H1 (cell line): ENCODE measurements around the gene P2RY14. TPM values are rescaled to one million over a fixed set of nuclear protein-coding genes. Genes with fewer than 3 reads are reported as not detected.

ENCODE experiments used
- CTCF ChIA-PET: fragments of 300-600 bp; sonication (Branson Sonifier 250); formaldehyde crosslinking; loops from one replicate; lab custom pipeline; 2021; ENCODE audit not compliant: partially characterized antibody; lab: Charles Lee
- POLR2A ChIA-PET: fragments of 300-600 bp; sonication (Branson Sonifier 250); formaldehyde crosslinking; loops from one replicate; lab custom pipeline; 2021; ENCODE audit warnings: inconsistent platforms; ENCODE audit not compliant: partially characterized antibody; lab: Charles Lee
- DNase-seq, 2 experiments: peaks; one replicate each; pipeline versions ENCODE4 v3.0.0 to v3.0.0-alpha.2; 2010 to 2022; ENCODE audit warnings: low spot score in 2 of 2, low read depth in 1 of 2, mixed read lengths in 1 of 2
- FAIRE-seq: peaks from 2 replicates; lab custom pipeline; 2011; peaks lifted over from hg19 to GRCh38; lab: Jason Lieb, UNC
- H2AFZ ChIP-seq: 2 replicates; pipeline ENCODE4 v1.8.1; 2012; ENCODE audit warnings: low read length, inconsistent platforms
- H2AK5ac ChIP-seq: 2 replicates; pipeline ENCODE4 v1.6.1; 2013; ENCODE audit warnings: low read depth, low read length
- H2BK120ac ChIP-seq: replicated peaks from 2 replicates; pipeline ENCODE3; 2013; ENCODE audit warnings: low read depth, low read length, inconsistent platforms
- H2BK12ac ChIP-seq: 2 replicates; pipeline ENCODE4 v1.6.1; 2013; ENCODE audit warnings: low read depth, low read length
- H2BK15ac ChIP-seq: 2 replicates; pipeline ENCODE4 v1.6.1; 2013; ENCODE audit warnings: low read length
- H2BK20ac ChIP-seq: 2 replicates; pipeline ENCODE4 v1.6.1; 2013; ENCODE audit warnings: low read length
- H2BK5ac ChIP-seq: 2 replicates; pipeline ENCODE4 v1.6.1; 2013; ENCODE audit warnings: low read depth, low read length
- H3K14ac ChIP-seq: 2 replicates; pipeline ENCODE4 v1.6.1; 2013; ENCODE audit warnings: inconsistent platforms; ENCODE audit not compliant: insufficient read length
- H3K18ac ChIP-seq: 2 replicates; pipeline ENCODE4 v1.6.1; 2013; ENCODE audit warnings: low read length; ENCODE audit errors: extremely low read depth
- H3K23ac ChIP-seq: 2 replicates; pipeline ENCODE4 v1.6.1; 2013; ENCODE audit warnings: inconsistent platforms; ENCODE audit not compliant: insufficient read length
- H3K23me2 ChIP-seq: 2 replicates; pipeline ENCODE4 v1.6.1; 2013; ENCODE audit warnings: low read depth, low read length
- H3K27ac ChIP-seq: 2 replicates; pipeline ENCODE4 v1.6.1; 2011; ENCODE audit warnings: low read depth, low read length, inconsistent platforms
- H3K27me3 ChIP-seq, 4 experiments: replicated peaks in 1 of 4; 1 replicate in 1 of 4; 2 replicates in 3 of 4; pipeline versions ENCODE4 v1.6.1 to v1.8.1; 2011 to 2013; ENCODE audit warnings: low read length in 3 of 4, mild to moderate bottlenecking in 3 of 4, inconsistent platforms in 2 of 4, mixed read lengths in 2 of 4, moderate library complexity in 1 of 4; ENCODE audit not compliant: control insufficient read depth in 3 of 4, insufficient read depth in 3 of 4; ENCODE audit errors: extremely low read depth in 1 of 4
- H3K36me3 ChIP-seq, 4 experiments: 2 replicates each; pipeline versions ENCODE4 v1.6.1 to v1.8.1; 2011 to 2013; ENCODE audit warnings: mild to moderate bottlenecking in 4 of 4, low read length in 3 of 4, moderate library complexity in 2 of 4, control low read depth in 1 of 4, inconsistent platforms in 1 of 4; ENCODE audit not compliant: insufficient read depth in 4 of 4, control insufficient read depth in 2 of 4
- H3K4ac ChIP-seq: replicated peaks from 2 replicates; pipeline ENCODE3; 2013; ENCODE audit warnings: low read length, low read depth, mixed read lengths, inconsistent platforms; ENCODE audit not compliant: insufficient read length
- H3K4me1 ChIP-seq, 4 experiments: replicated peaks in 1 of 4; 1 replicate in 1 of 4; 2 replicates in 3 of 4; pipeline versions ENCODE4 v1.6.1 to v1.8.1; 2011 to 2013; ENCODE audit warnings: low read length in 3 of 4, inconsistent platforms in 2 of 4, mixed read lengths in 1 of 4; ENCODE audit not compliant: insufficient read depth in 4 of 4, control insufficient read depth in 3 of 4
- H3K4me2 ChIP-seq, 2 experiments: 2 replicates each; pipeline versions ENCODE4 v1.6.1 to v1.8.1; 2011 to 2013; ENCODE audit warnings: low read depth in 2 of 2, low read length in 2 of 2, control low read depth in 1 of 2, inconsistent platforms in 1 of 2, mild to moderate bottlenecking in 1 of 2; ENCODE audit not compliant: insufficient read depth in 1 of 2
- H3K4me3 ChIP-seq, 4 experiments: fragments of 200-600, 300-600 bp in 1 of 4; sonication (generic), shearing (Covaris generic), sonication (Bioruptor Twin) in 1 of 4; 2 replicates each; pipeline versions ENCODE4 v1.5.1 to v1.8.1; 2011 to 2016; ENCODE audit warnings: low read length in 4 of 4, low read depth in 3 of 4, control low read depth in 2 of 4, inconsistent platforms in 2 of 4, mild to moderate bottlenecking in 2 of 4, mixed read lengths in 1 of 4, moderate library complexity in 1 of 4; ENCODE audit not compliant: insufficient read depth in 2 of 4; ENCODE audit errors: extremely low read depth in 1 of 4
- H3K56ac ChIP-seq: replicated peaks from 2 replicates; pipeline ENCODE3; 2013; ENCODE audit warnings: low read depth, mild to moderate bottlenecking, mixed read lengths, low read length, inconsistent platforms; ENCODE audit not compliant: insufficient read length
- H3K79me1 ChIP-seq: 2 replicates; pipeline ENCODE4 v1.6.1; 2013; ENCODE audit warnings: low read depth, low read length, control low read depth
- H3K79me2 ChIP-seq, 2 experiments: 2 replicates each; pipeline versions ENCODE4 v1.6.1 to v1.8.1; 2012 to 2013; ENCODE audit warnings: low read length in 2 of 2, mild to moderate bottlenecking in 2 of 2, inconsistent platforms in 1 of 2; ENCODE audit not compliant: insufficient read depth in 2 of 2, control insufficient read depth in 1 of 2
- H3K9ac ChIP-seq, 4 experiments: replicated peaks in 1 of 4; 1 replicate in 1 of 4; 2 replicates in 3 of 4; pipeline versions ENCODE4 v1.6.1 to v1.8.1; 2011 to 2013; ENCODE audit warnings: low read depth in 3 of 4, low read length in 3 of 4, control low read depth in 2 of 4, mild to moderate bottlenecking in 2 of 4, moderate library complexity in 2 of 4, inconsistent platforms in 1 of 4; ENCODE audit errors: extremely low read depth in 1 of 4
- H3K9me3 ChIP-seq, 2 experiments: 2 replicates each; pipeline versions ENCODE4 v1.6.1 to v1.8.1; 2012 to 2013; ENCODE audit warnings: mild to moderate bottlenecking in 2 of 2, moderate library complexity in 2 of 2, control low read depth in 1 of 2, inconsistent platforms in 1 of 2, low read depth in 1 of 2, low read length in 1 of 2, mixed read lengths in 1 of 2; ENCODE audit not compliant: insufficient read depth in 2 of 2
- H4K20me1 ChIP-seq, 2 experiments: replicated peaks in 1 of 2; 2 replicates each; pipeline versions ENCODE3 to v1.8.1; 2011 to 2013; ENCODE audit warnings: inconsistent platforms in 2 of 2, low read length in 2 of 2, mild to moderate bottlenecking in 1 of 2; ENCODE audit not compliant: insufficient read depth in 2 of 2, control insufficient read depth in 1 of 2
- H4K5ac ChIP-seq: 2 replicates; pipeline ENCODE4 v1.6.1; 2013; ENCODE audit warnings: low read length, low read depth, mixed read lengths, inconsistent platforms; ENCODE audit not compliant: insufficient read length
- H4K8ac ChIP-seq: 2 replicates; pipeline ENCODE4 v1.8.0; 2013; ENCODE audit warnings: mild to moderate bottlenecking, moderate library complexity, low read length, inconsistent platforms; ENCODE audit not compliant: insufficient read depth; ENCODE audit errors: extremely low read depth
- H4K91ac ChIP-seq: replicated peaks from 2 replicates; pipeline ENCODE3; 2013; ENCODE audit warnings: low read length, mixed read lengths, inconsistent platforms; ENCODE audit not compliant: insufficient read length
- BRCA1 ChIP-seq: IDR thresholded peaks from 2 replicates; pipeline ENCODE4 v1.6.1; 2012; ENCODE audit warnings: low read depth, low read length, improper control_type of control experiment
- CHD2 ChIP-seq: IDR thresholded peaks from 2 replicates; pipeline ENCODE4 v1.6.1; 2012; ENCODE audit warnings: low read length, improper control_type of control experiment
- HDAC6 ChIP-seq: IDR thresholded peaks from one replicate; pipeline ENCODE4 v1.7.1; 2012; ENCODE audit warnings: low read depth, mild to moderate bottlenecking, inconsistent platforms, low read length, moderate library complexity
- SAP30 ChIP-seq: fragments of 300-600 bp; sonication (generic); IDR thresholded peaks from 2 replicates; pipeline ENCODE4 v1.7.1; 2012; ENCODE audit warnings: low read length, moderate library complexity, mild to moderate bottlenecking, inconsistent platforms; ENCODE audit not compliant: insufficient read depth, insufficient replicate concordance
- SIX5 ChIP-seq: IDR thresholded peaks from 2 replicates; pipeline ENCODE4 v1.6.1; 2011; ENCODE audit warnings: mild to moderate bottlenecking, low read depth, low read length
- WGBS, 2 experiments: shearing (Covaris generic) in 1 of 2; methylation state at CpG; one replicate each; pipeline versions ENCODE4 v1.1.6 to v1.1.7; 2013 to 2015; ENCODE audit warnings: low lambda C conversion rate in 2 of 2, mixed read lengths in 2 of 2, inconsistent platforms in 1 of 2, low coverage in 1 of 2, missing lambda C conversion rate in 1 of 2; ENCODE audit not compliant: insufficient replicate concordance in 2 of 2, insufficient coverage in 1 of 2, insufficient read length in 1 of 2; ENCODE audit errors: extremely low coverage in 1 of 2, missing lambda C conversion rate in 1 of 2; 5-methylcytosine and 5-hydroxymethylcytosine counted together
- polyA plus RNA-seq, 7 experiments: library from polyadenylated mRNA; depleted of rRNA in 3 of 7; stranded (reverse) in 5 of 7; unstranded in 2 of 7; fragments of >200 nt in 5 of 7; fragments of 200-250 nt in 2 of 7; gene quantifications; 1 replicate in 5 of 7; 2 replicates in 1 of 7; 4 replicates in 1 of 7; pipeline versions ENCODE4 v1.2.1 to v1.2.3, GENCODE V29; 2011 to 2013; ENCODE audit warnings: missing spikeins in 2 of 7, mixed read lengths in 2 of 7
- total RNA-seq: library from RNA; stranded (reverse); fragmentation: NEBNext Ultra II Directional; extraction: Animal tissue kit (Norgen Biotek cat#: 25700); gene quantifications from 2 replicates; pipeline ENCODE4 v1.2.1, GENCODE V29; 2021

The P2RY14 gene
- total and polyA plus RNA-seq, 2 of the 8 experiments (the other 6 are each of a cell fraction or from before 2014, with no cell fraction given): not detected

GRCh38 chr3:151206201-151206600 lies 72.1 kb downstream of the P2RY14 start:
- Histone ChIP-seq H3K4me3 (no peak overlapping the region), H3K18ac (no peak overlapping the region), H3K27ac (no peak overlapping the region), H3K14ac (no peak overlapping the region), H4K91ac (no peak overlapping the region), H2BK120ac (no peak overlapping the region), H3K23me2 (no peaks in the 10 kb centered on the region), H3K27me3 (no peaks in the 10 kb centered on the region), H3K23ac (no peak overlapping the region), H2BK15ac (no peak overlapping the region), H2AFZ (no peak overlapping the region), H3K79me2 (no peaks in the 10 kb centered on the region), H3K79me1 (no peaks in the 10 kb centered on the region), H2BK20ac (no peak overlapping the region), H3K4me1 (peaks cover 0 to 4% (median 0%) of the 10 kb centered on the region in 4 experiments; a peak in 1 of 7 replicates), H3K56ac (no peak overlapping the region), H2BK12ac (no peak overlapping the region), H3K4me2 (no peak overlapping the region), H3K9me3 (no peaks in the 10 kb centered on the region), H2AK5ac (no peak overlapping the region), H4K20me1 (no peaks in the 10 kb centered on the region), H3K36me3 (no peaks in the 10 kb centered on the region), H4K5ac (no peak overlapping the region), H3K4ac (no peak overlapping the region), H2BK5ac (no peak overlapping the region), H3K9ac (no peak overlapping the region), H4K8ac (no peak overlapping the region)
- CTCF ChIA-PET: interaction anchor here (0.6 to 0.7 kb wide), 3 partner anchors 12 to 437 kb away, joined by 3 read pairs; no protein-coding TSS in a partner anchor
- DNase-seq (no peak), FAIRE-seq (no peak)
- TF ChIP-seq SIX5 (no peak), HDAC6 (no peak), SAP30 (no peak), CHD2 (no peak), BRCA1 (no peak)
- WGBS, 2 experiments: 94% methylated on average over 3 of the region's 3 CpGs; no CpG with 5 or more reads in 1 of the 2 experiments
- POLR2A ChIA-PET: no interaction called here
